ENCODE measurements around the gene GPS1.

The GPS1 gene

GRCh38 chr17:82047914-82048570 lies 3.7 kb upstream of the GPS1 start:
- no peak for DNase-seq

DNA sequence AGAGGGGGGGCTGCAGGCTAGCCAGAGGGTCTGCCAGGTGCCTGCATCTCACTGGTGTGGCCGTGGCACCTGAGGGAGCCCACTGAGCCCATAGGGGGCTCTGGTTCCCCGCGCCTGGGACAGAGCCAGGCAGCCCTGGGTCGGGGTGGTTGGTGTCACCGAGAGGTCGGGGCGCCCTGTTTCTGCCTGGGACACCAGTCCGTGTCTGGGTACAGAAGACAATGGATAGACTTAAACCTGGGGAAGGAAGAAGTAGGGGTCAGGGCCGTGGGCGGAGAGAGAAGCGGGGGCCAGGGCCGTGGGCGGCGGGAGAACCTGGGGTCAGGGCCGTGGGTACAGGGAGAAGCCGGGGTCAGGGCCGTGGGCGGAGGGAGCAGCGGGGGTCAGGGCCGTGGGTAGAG lies 3.1 kb upstream of the GPS1 start:
- no peak for DNase-seq

DNA sequence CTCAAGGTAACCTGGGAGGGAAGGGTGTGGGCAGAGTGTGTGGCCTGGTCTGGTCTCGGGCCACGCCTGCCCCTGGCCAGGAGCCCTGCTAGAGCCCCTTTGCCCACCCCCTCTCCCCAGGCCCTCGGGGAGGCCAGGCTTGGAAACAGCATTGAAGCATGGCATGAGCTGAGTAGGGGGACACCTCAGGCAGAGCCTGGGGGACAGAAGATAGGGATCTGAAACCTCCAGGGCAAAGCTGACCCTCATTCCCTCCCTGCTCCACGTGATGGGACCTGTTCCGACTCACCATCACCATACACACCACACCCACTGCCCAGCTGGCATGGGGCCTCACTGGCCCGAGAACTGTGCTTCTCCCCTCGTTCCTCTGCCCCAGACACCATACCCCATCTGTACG lies 2.6 kb upstream of the GPS1 start:
- no peak for DNase-seq

- no peak for DNase-seq
These were observed 2.2 kb upstream of the GPS1 start for GRCh38 chr17:82049521-82049971.

- DNase-seq = no peak
These were observed 1.4 kb upstream of the GPS1 start for GRCh38 chr17:82050152-82050760.

DNA sequence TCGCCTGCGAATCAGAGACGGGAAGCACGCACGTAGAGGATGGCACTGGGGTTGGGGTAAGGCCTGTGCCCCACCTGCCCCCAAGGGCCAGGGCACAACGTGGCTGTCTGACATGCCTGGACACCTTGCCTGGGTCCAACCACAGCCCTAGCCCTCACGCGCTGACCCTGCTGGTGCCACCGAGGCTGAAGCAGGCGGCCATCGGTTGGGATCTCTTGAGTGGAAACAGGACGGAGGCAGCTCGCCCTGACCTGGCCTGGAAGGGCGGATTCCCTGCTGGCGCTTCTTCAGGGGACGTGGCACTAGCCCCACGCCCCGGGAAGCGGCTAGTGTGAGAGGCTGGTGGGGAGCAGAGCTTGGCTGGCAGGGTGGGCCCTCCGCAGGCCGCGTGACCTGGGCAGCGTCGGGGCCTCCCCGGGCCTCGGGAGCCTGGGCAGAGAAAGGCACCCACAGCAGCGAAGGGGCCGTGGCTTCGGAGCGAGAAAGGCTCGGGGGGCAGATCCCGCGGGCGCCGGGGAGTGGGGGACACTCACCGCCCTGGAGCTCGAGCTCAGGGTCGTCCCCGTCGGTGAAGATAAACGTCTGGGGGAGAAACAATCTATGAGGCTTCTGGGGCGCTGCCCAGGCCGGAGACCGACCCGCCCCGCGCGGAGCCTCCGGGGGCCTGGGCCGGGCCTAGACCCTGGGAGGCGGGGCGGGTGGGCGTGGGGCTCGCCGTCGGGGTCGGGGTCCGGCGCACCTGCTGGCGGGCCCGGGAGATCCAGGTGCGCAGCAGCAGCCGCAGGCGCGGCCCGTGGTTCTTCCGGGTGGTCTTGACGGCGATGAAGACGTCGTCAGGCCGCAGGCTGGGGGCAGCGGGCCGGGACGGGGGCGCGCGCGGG lies 697 bp upstream of the GPS1 start:
- no peak for DNase-seq

DNA sequence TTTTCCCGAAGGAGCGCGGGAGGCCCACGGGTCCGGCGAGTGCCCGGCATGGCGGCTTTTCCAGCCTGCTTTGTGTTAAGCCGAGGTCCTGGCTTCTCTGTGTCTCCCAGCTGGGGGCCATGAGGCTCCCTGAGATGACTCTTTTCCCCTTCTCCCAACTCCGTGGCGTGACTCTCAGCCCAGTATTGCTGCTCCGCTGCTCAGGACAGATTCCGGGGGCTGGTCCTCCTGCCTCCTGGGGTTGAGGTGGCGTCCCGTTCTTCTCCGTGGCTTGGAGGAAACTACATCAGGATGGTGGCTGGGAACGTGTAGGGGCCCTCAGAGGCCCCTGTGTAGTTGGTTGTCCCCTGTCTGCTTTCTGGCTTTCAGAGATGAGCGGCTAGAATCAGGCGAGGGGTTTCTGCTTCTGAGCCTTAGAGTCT lies 951 bp downstream of the GPS1 start:
- DNase-seq = no peak

DNA sequence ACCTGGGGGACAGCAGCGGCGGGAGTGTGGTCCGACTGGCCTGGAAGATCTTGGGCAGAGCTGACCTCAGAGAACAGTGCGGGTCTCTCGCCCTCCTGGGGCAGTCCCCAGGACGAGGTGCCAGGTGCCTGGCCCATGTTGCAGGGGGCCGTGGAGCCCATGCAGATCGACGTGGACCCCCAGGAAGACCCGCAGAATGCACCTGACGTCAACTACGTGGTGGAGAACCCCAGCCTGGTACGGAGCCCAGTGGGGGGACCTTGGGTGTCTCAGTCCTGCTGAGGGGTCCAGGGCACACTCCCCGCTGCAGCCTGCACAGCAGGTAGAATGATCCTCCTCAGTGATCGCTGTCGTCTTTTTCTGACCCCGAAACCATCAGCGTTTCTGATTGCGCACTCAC lies 1.4 kb downstream of the GPS1 start:
- DNase-seq = no peak

- no peak for DNase-seq
These were observed 2.0 kb downstream of the GPS1 start for GRCh38 chr17:82053556-82054263.

DNA sequence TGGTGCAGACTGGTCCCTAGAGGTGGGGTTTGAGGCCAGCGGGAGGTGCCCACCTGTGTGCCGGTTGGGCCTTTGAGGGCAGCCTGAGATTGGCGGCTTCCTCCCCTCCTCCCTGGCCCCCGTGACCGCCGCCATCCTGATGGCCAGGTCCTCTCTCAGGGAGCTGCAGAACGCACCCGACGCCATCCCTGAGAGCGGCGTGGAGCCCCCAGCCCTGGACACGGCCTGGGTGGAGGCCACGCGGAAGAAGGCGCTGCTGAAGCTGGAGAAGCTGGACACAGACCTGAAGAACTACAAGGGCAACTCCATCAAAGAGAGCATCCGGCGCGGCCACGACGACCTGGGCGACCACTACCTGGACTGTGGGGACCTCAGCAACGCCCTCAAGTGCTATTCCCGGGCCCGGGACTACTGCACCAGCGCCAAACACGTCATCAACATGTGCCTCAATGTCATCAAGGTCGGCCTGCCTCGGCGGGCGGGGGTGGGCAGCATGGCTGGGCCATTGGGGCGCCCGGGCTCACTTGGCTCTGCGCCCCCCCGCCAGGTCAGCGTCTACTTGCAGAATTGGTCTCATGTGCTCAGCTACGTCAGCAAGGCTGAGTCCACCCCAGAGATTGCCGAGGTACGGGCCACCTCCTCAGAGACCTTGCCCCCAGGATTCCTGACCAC lies 2.8 kb downstream of the GPS1 start:
- no peak for DNase-seq

DNA sequence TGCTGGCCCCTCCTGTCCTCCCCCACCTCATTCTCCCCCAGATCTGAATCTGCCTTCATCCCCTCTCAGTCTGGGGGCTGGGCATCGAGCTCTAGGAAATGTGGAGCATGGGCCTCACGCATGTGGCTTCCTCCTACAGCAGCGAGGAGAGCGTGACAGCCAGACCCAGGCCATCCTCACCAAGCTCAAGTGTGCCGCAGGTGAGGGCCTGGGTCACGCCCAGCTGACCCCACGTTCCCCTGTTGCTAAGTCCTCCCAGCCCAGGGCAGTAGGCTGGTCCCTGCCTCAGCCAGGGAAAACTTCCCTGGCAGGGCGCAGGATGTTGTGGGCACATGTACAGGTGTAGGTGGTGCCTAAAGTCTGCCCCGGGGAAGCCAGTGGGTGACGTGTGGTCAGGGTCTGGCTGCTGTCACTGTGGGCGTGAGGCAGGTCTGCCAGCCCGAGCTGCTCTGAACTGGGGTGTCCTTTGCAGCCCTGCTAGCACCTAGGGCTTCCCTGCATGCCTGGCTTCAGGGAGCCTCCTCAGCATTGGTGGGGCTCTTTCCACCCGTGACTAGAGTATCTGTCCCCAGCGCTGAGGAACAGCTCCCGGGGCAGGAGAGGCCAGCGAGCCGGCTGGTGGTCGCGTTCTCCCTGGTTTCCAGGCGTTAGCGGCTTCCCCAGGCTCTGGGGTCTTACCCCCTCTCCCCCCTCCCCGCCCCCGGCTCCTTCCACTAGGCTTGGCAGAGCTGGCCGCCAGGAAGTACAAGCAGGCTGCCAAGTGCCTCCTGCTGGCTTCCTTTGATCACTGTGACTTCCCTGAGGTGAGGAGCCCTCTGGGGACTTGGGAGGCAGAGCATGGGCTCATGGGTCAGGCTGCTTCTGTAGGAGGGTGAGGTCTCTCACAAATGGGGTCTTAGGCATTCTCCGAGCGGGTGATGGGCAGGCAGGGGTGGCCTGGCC lies 3.6 kb downstream of the GPS1 start:
- no peak for DNase-seq

- DNase-seq = no peak
These were observed 4.4 kb downstream of the GPS1 start for GRCh38 chr17:82055965-82056728.

DNA sequence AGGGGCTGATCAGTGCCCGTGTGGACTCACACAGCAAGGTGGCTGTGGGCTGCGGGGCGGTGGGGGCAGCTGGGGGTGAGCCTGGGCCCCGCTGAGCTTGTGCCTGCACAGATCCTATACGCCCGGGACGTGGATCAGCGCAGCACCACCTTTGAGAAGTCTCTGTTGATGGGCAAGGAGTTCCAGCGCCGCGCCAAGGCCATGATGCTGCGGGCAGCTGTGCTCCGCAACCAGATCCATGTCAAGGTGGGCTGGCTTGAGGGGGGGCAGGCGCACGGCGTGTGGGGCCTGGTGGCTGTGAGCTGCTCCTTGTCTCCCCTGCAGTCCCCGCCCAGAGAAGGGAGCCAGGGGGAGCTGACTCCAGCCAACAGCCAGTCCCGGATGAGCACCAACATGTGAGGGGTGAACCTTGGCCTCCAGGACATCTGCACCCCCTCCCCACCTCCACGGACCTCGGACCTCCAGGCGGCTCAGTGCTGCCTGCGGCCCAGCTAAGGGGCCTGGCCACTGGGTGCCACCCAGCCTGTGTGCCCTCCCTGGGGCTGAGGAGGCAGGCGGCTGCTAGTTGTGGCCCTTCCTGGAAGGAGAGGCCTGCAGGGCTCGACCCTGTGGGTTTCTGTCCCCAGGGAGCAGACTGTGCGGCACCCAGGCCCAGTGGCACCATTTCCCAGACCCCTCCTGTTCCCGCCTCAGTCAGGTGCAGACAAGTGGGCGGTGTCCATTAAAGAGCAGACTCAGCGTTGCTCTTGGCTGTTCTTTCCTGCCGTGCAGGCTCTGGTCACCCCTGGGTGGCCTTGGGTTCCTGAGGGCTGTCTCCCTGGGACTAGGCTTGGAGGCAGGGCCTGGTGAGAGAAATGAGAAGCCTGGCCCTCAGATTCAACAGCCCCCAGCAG lies 5.3 kb downstream of the GPS1 start:
- no peak for DNase-seq

DNA sequence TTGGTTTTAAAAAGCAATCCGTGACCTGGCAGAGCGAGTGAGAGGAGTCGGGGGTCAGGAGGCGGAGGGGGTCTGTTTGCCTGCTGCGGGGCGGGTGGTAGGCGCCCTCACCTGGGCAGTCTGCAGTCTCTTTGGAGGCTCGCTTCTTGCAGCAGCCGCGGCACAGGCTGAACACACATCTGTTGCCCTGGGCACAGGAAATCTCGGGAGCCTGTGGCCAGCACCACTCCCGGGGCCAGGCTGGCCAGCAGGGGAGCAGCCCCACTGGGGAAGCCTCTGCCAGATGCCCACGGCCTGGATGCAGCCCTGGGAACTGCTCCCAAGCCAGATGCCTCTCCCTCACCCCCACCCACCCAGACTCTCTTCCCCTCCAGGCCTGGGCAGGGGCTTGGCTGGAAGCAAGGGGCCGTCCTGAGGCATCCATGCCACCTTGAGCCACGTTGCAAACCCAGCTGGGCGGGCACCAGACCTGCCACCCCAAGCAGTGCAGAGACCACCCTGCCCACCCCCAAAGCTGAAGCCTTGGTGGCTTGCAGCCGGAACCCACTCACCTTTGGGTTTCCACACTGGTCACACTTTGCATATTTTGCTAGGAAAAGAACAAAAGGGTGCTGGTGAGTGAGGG lies 6.6 kb downstream of the GPS1 start:
- no peak for DNase-seq

- no peak for DNase-seq
These were observed 7.2 kb downstream of the GPS1 start for GRCh38 chr17:82058855-82059249.

- DNase-seq = no peak
These were observed 7.7 kb downstream of the GPS1 start for GRCh38 chr17:82059272-82060000.

DNA sequence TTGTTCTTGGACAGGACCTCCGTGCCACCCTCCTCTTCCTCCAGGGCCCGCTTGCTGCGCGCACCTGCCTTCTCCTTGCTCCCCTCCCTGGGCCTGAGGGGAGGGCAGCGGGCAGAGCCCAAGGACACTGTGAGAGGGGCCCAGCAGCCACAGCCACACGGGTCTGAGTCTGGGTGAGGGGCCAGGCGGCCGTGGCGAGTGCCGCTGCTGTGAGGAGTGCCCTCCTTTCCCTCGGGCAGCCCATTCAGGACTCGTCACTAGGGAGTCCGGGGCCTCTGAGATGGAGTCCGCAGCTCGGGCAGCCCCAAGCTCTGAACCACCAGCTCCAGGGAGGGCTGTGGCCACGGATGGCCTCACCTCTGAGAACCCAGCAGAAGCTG lies 8.3 kb downstream of the GPS1 start:
- DNase-seq = no peak

GRCh38 chr17:82060614-82061013 lies 8.9 kb downstream of the GPS1 start:
- no peak for DNase-seq

Measured in activated CD4-positive, alpha-beta T cell treated with anti-CD3 and anti-CD28 coated beads, Interleukin-2, amount 50 U/mL, for 1 hour (primary cell).